K562 (cell line): ENCODE data around the gene HYAL3. TPM values are rescaled to one million over a fixed set of nuclear protein-coding genes. Genes with fewer than 3 reads are reported as not detected.

Source experiments
- ATAC-seq: fragments of 200-7000 bp; cut with Tn5 transposase; 3 replicates; pipeline ENCODE4 v1.9.1; 2020; ENCODE audit warnings: moderate library complexity
- BruUV-seq: library from RNA; stranded (reverse); fragments of 400-500 nt; replicated peaks from 2 replicates; lab custom pipeline; 2021; lab: Mats Ljungman, UMichigan
- CTCF ChIA-PET: fragments of 300-600 bp; formaldehyde crosslinking; extraction: SDS; loops from one replicate; lab custom pipeline; 2021; ENCODE audit warnings: low intra/inter-chr PET ratio; lab: Yijun Ruan, JAX
- POLR2A ChIA-PET: fragments of 300-600, 350-650 bp; sonication (Branson Sonifier 250); formaldehyde crosslinking; extraction: SDS; loops from one replicate; lab custom pipeline; 2021; ENCODE audit warnings: antibody characterized with exemption, inconsistent platforms; lab: Yijun Ruan, JAX
- DNase-seq, 4 experiments: peaks; one replicate each; pipeline versions ENCODE4 v3.0.0 to v3.0.0-alpha.2; 2011 to 2018; ENCODE audit warnings: low spot score in 3 of 4, mixed read lengths in 3 of 4; ENCODE audit errors: extremely low read depth in 1 of 4
- FAIRE-seq: peaks from 2 replicates; lab custom pipeline; 2011; peaks lifted over from hg19 to GRCh38; lab: Jason Lieb, UNC
- H2AFZ ChIP-seq: 2 replicates; pipeline ENCODE4 v1.6.0; 2011; ENCODE audit warnings: low read depth, low read length, control low read depth, inconsistent platforms
- H3K27ac ChIP-seq: fragments of 200-600 bp; 3 replicates; pipeline ENCODE4 v1.8.0; 2011; ENCODE audit warnings: low read depth, mild to moderate bottlenecking, control low read depth, inconsistent platforms, low read length, moderate library complexity, mixed read lengths; ENCODE audit errors: extremely low read depth
- H3K27me3 ChIP-seq, 2 experiments: fragments of 300-600 bp in 1 of 2; 2 replicates in 1 of 2; 3 replicates in 1 of 2; pipeline versions ENCODE4 v1.6.0 to v1.8.0; 2011; ENCODE audit warnings: inconsistent platforms in 2 of 2, low read length in 2 of 2, mild to moderate bottlenecking in 1 of 2, mixed read lengths in 1 of 2, moderate library complexity in 1 of 2; ENCODE audit not compliant: control insufficient read depth in 2 of 2, insufficient read depth in 2 of 2
- H3K36me3 ChIP-seq: fragments of 300-600 bp; 3 replicates; pipeline ENCODE4 v1.8.0; 2011; ENCODE audit warnings: mild to moderate bottlenecking, low read length, inconsistent platforms; ENCODE audit not compliant: control insufficient read depth, insufficient read depth
- H3K4me1 ChIP-seq, 2 experiments: fragments of 200-600 bp in 1 of 2; replicated peaks in 1 of 2; 2 replicates in 1 of 2; 3 replicates in 1 of 2; pipeline versions ENCODE4 v1.5.1 to v1.8.0; 2011; ENCODE audit warnings: inconsistent platforms in 2 of 2, low read length in 2 of 2, mild to moderate bottlenecking in 1 of 2, mixed read lengths in 1 of 2, moderate library complexity in 1 of 2; ENCODE audit not compliant: control insufficient read depth in 2 of 2, insufficient read depth in 2 of 2
- H3K4me2 ChIP-seq: 2 replicates; pipeline ENCODE4 v1.6.1; 2011; ENCODE audit warnings: low read length, control low read depth, inconsistent platforms, mixed read lengths; ENCODE audit not compliant: insufficient read depth
- H3K4me3 ChIP-seq: fragments of 200-600 bp; sonication (generic), shearing (Covaris generic); 2 replicates; pipeline ENCODE4 v1.5.1; 2016; ENCODE audit warnings: control low read depth, inconsistent platforms
- H3K79me2 ChIP-seq: fragments of 200-600 bp; 3 replicates; pipeline ENCODE4 v1.8.0; 2011; ENCODE audit warnings: low read length, inconsistent platforms; ENCODE audit not compliant: control insufficient read depth, insufficient read depth
- H3K9ac ChIP-seq, 2 experiments: 2 replicates each; pipeline versions ENCODE4 v1.6.0 to v1.6.1; 2011; ENCODE audit warnings: low read depth in 2 of 2, low read length in 2 of 2, control low read depth in 1 of 2, inconsistent platforms in 1 of 2, mild to moderate bottlenecking in 1 of 2, mixed read lengths in 1 of 2; ENCODE audit not compliant: insufficient read depth in 1 of 2
- H3K9me1 ChIP-seq: one replicate; pipeline ENCODE4 v1.6.0; 2011; ENCODE audit warnings: inconsistent platforms, mild to moderate bottlenecking, low read length, moderate library complexity; ENCODE audit not compliant: control insufficient read depth, insufficient read depth
- H3K9me3 ChIP-seq: replicated peaks from 2 replicates; pipeline ENCODE4 v1.5.1; 2011; ENCODE audit warnings: low read depth, low read length, inconsistent platforms; ENCODE audit not compliant: control insufficient read depth, insufficient read depth
- H4K20me1 ChIP-seq: replicated peaks from 2 replicates; pipeline ENCODE4 v1.6.1; 2011; ENCODE audit warnings: low read length, inconsistent platforms, mixed read lengths; ENCODE audit not compliant: control insufficient read depth, insufficient read depth
- KLF13 ChIP-seq: fragments of 450-650 bp; IDR thresholded peaks from 2 replicates; pipeline ENCODE4 v1.6.1; 2016; ENCODE audit warnings: missing genetic modification characterization, low read depth, mild to moderate bottlenecking, missing compliant biosample characterization, moderate library complexity, borderline replicate concordance
- KLF6 ChIP-seq: fragments of 250-450 bp; sonication (Bioruptor Pico); IDR thresholded peaks from 2 replicates; pipeline ENCODE4 v1.4.0; 2020; ENCODE audit warnings: mild to moderate bottlenecking, moderate library complexity, borderline replicate concordance
- MAFK ChIP-seq: IDR thresholded peaks from 2 replicates; pipeline ENCODE4 v1.6.1; 2011; ENCODE audit warnings: low read length, improper control_type of control experiment
- MEF2D ChIP-seq: conservative IDR thresholded peaks from 2 replicates; pipeline ENCODE4 v1.6.1; 2016; ENCODE audit warnings: low read depth, missing genetic modification characterization, missing compliant biosample characterization
- NCOA6 ChIP-seq: fragments of 450-650 bp; IDR thresholded peaks from 2 replicates; pipeline ENCODE4 v1.6.1; 2017; ENCODE audit warnings: mild to moderate bottlenecking
- NR2C2 ChIP-seq, 2 experiments: fragments of 200-800 bp in 1 of 2; sonication (Bioruptor generic) in 1 of 2; sonication (generic) in 1 of 2; formaldehyde crosslinking in 1 of 2; IDR thresholded peaks; 2 replicates each; pipeline versions ENCODE4 v1.6.1 to v1.8.0; 2016 to 2022; ENCODE audit warnings: mild to moderate bottlenecking in 1 of 2, missing compliant biosample characterization in 1 of 2, missing genetic modification characterization in 1 of 2, missing genetic modification reagents in 1 of 2
- POLR3G ChIP-seq: IDR thresholded peaks from 2 replicates; pipeline ENCODE4 v1.6.1; 2011; ENCODE audit not compliant: insufficient read length, insufficient replicate concordance; ENCODE audit errors: extremely low read depth
- PRMT5 ChIP-seq: sonication (generic); formaldehyde crosslinking; IDR thresholded peaks from 2 replicates; pipeline ENCODE4 v1.5.0; 2020; ENCODE audit warnings: missing genetic modification reagents
- SAFB ChIP-seq: fragments of 200-400 bp; formaldehyde crosslinking; IDR thresholded peaks from 2 replicates; pipeline ENCODE4 v1.6.1; 2017; ENCODE audit warnings: low read depth, low read length, borderline replicate concordance
- SMAD4 ChIP-seq: fragments of 250-450 bp; sonication (Bioruptor Pico); conservative IDR thresholded peaks from 2 replicates; pipeline ENCODE4 v1.8.0; 2021; ENCODE audit warnings: inconsistent platforms, mild to moderate bottlenecking, moderate library complexity
- TAF9B ChIP-seq: fragments of 450-650 bp; IDR thresholded peaks from 2 replicates; pipeline ENCODE4 v1.6.1; 2018; ENCODE audit warnings: mild to moderate bottlenecking; ENCODE audit not compliant: partially characterized antibody
- ZNF274 ChIP-seq: IDR thresholded peaks from 2 replicates; pipeline ENCODE4 v1.6.1; 2011; ENCODE audit warnings: low read depth, mild to moderate bottlenecking, low read length, moderate library complexity, borderline replicate concordance
- ZNF561 ChIP-seq: fragments of 450-650 bp; formaldehyde crosslinking; conservative IDR thresholded peaks from 2 replicates; pipeline ENCODE4 v1.4.0; 2020; ENCODE audit warnings: mild to moderate bottlenecking, moderate library complexity
- ZNF780A ChIP-seq: fragments of 250-450 bp; sonication (Bioruptor Pico); IDR thresholded peaks from 2 replicates; pipeline ENCODE4 v1.5.0; 2021; ENCODE audit warnings: mild to moderate bottlenecking
- WGBS: fragments of 100-300 bp; shearing (Covaris generic); methylation state at CpG from one replicate; pipeline ENCODE4 v1.1.6; 2016; ENCODE audit warnings: low coverage, mixed read lengths; ENCODE audit not compliant: insufficient coverage; ENCODE audit errors: missing lambda C conversion rate; 5-methylcytosine and 5-hydroxymethylcytosine counted together
- in situ Hi-C: fragments of 300-500 bp; cut with MboI; formaldehyde crosslinking; loops from 4 replicates; pipeline ENCODE4 v1.15.0; 2018; ENCODE audit warnings: inconsistent platforms, mixed read lengths
- intact Hi-C: fragments of 100-400 bp; cut with micrococcal nuclease; formaldehyde crosslinking; loops from 2 replicates; pipeline ENCODE4 v1.14.2; 2022
- polyA plus RNA-seq, 8 experiments: library from polyadenylated mRNA; depleted of rRNA in 4 of 8; stranded (reverse) in 5 of 8; unstranded in 3 of 8; fragments of >200 nt; fragmentation: Nextera tagmentation in 2 of 8; fragmentation: Illumina TruSeq in 1 of 8; extraction: Ambion mirVana in 2 of 8; extraction: Trizol in 1 of 8; gene quantifications; 2 replicates each; pipeline versions ENCODE4 v1.2.1 to v1.2.3, GENCODE V29; 2011 to 2014; ENCODE audit warnings: inconsistent platforms in 1 of 8, missing spikeins in 1 of 8
- total RNA-seq, 7 experiments: library from RNA; depleted of rRNA in 6 of 7; stranded (reverse); fragments of >200 nt in 6 of 7; fragmentation: Illumina TruSeq in 2 of 7; extraction: Trizol in 2 of 7; gene quantifications; 2 replicates each; pipeline versions ENCODE4 v1.2.1 to v1.2.3, GENCODE V29; 2011 to 2021; ENCODE audit warnings: low replicate concordance in 1 of 7
- TF ChIP-seq, protein P1 (sequence below): fragments of 250-450 bp; sonication (Bioruptor Pico); IDR thresholded peaks from 2 replicates; pipeline ENCODE4 v1.8.0; 2022; ENCODE audit warnings: moderate library complexity, mild to moderate bottlenecking, inconsistent platforms
- TF ChIP-seq, protein P2 (sequence below): sonication (generic); formaldehyde crosslinking; IDR thresholded peaks from 2 replicates; pipeline ENCODE4 v1.8.1; 2023; ENCODE audit warnings: mild to moderate bottlenecking, missing genetic modification reagents
- TF ChIP-seq, protein P3 (sequence below), 3 experiments: fragments of 200-800 bp in 1 of 3; fragments of 250-450 bp in 1 of 3; fragments of 450-650 bp in 1 of 3; sonication (Bioruptor Pico) in 1 of 3; sonication (Bioruptor generic) in 1 of 3; formaldehyde crosslinking in 1 of 3; IDR thresholded peaks; 2 replicates each; pipeline versions ENCODE4 v1.6.1 to v1.8.0; 2016 to 2022; ENCODE audit warnings: mild to moderate bottlenecking in 2 of 3, missing genetic modification characterization in 2 of 3, missing compliant biosample characterization in 1 of 3, moderate library complexity in 1 of 3

HYAL3 gene
- total and polyA plus RNA-seq, 9 of the 15 experiments (the other 6 are each of a cell fraction or from before 2014, with no cell fraction given): 0.38 to 9.1 (median 6.8) TPM

DNA sequence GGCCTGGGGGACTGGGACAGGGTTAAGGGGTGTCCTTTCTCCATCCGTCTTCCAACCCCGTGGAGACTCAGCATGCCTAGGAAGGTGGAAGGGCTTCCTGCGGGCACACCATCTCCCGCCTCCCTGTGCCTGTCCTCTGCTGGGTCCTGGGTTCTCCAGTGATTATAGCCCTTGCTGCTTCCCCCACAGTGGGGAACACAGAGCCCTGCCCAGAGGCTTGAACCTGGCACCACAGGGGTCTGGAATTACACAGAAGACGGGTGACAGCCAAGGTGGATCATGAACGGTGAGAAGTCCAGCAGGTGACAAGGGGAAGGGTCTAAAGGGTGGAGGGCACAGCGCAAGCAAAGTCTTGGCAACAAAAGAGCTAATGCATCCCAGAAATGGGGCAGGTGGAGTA is 36.4 kb downstream of the HYAL3 start:
- Histone ChIP-seq H3K36me3 (peaks cover 6% of the 10 kb centered on the region; the same call in 1 of the 3 replicates), H3K4me1 (peaks cover 6 to 50% of the 10 kb centered on the region in 2 experiments; a peak in 4 of 5 replicates), H3K4me2 (no peak overlapping the region), H2AFZ (no peak overlapping the region), H3K9me3 (0 out of 2 replicates have a peak, but pooled peaks cover under 1% of the 10 kb centered on the region), H3K27ac (no peak overlapping the region), H4K20me1 (no peaks in the 10 kb centered on the region), H3K4me3 (no peak overlapping the region), H3K79me2 (peaks cover 3% of the 10 kb centered on the region; the same call in 1 of the 3 replicates), H3K9me1 (no peaks in the 10 kb centered on the region), H3K9ac (no peak overlapping the region), H3K27me3 (no peaks in the 10 kb centered on the region)
- no peak for ATAC-seq
- FAIRE-seq: no peak
- no TSS peak for BruUV-seq
- DNase-seq: no peak
- intact Hi-C loops (no loop called here), in situ Hi-C loops (no loop called here)
- CTCF ChIA-PET: no interaction called here
- WGBS: 63% methylated on average over 3 of the region's 7 CpGs
- POLR2A ChIA-PET: interaction anchor here (0.6 to 1.5 kb wide), 3 partner anchors 28 to 304 kb away, joined by 3 to 4 read pairs (median 3); no protein-coding TSS in a partner anchor
- TF ChIP-seq, protein P1, sequence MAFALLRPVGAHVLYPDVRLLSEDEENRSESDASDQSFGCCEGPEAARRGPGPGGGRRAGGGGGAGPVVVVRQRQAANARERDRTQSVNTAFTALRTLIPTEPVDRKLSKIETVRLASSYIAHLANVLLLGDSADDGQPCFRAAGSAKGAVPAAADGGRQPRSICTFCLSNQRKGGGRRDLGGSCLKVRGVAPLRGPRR (CRISPR knock-in tag): no peak
- no peak for TF ChIP-seq TAF9B
- no peak for TF ChIP-seq MAFK
- TF ChIP-seq NR2C2 (CRISPR knock-in tag; IDR thresholded peaks at IDR 0.05): no peak
- no peak for TF ChIP-seq NR2C2 (tag; IDR thresholded peaks at IDR 0.05)
- no peak for TF ChIP-seq NCOA6
- TF ChIP-seq SMAD4 (CRISPR knock-in tag): no peak
- no peak for TF ChIP-seq ZNF274
- no peak for TF ChIP-seq SAFB
- no peak for TF ChIP-seq ZNF561 (CRISPR knock-in tag)
- TF ChIP-seq, protein P2, sequence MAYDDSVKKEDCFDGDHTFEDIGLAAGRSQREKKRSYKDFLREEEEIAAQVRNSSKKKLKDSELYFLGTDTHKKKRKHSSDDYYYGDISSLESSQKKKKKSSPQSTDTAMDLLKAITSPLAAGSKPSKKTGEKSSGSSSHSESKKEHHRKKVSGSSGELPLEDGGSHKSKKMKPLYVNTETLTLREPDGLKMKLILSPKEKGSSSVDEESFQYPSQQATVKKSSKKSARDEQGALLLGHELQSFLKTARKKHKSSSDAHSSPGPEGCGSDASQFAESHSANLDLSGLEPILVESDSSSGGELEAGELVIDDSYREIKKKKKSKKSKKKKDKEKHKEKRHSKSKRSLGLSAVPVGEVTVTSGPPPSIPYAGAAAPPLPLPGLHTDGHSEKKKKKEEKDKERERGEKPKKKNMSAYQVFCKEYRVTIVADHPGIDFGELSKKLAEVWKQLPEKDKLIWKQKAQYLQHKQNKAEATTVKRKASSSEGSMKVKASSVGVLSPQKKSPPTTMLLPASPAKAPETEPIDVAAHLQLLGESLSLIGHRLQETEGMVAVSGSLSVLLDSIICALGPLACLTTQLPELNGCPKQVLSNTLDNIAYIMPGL (CRISPR knock-in tag): no peak
- TF ChIP-seq KLF13: no peak
- no peak for TF ChIP-seq MEF2D (tag)
- TF ChIP-seq POLR3G: no peak
- no peak for TF ChIP-seq PRMT5 (CRISPR knock-in tag)
- TF ChIP-seq, protein P3, sequence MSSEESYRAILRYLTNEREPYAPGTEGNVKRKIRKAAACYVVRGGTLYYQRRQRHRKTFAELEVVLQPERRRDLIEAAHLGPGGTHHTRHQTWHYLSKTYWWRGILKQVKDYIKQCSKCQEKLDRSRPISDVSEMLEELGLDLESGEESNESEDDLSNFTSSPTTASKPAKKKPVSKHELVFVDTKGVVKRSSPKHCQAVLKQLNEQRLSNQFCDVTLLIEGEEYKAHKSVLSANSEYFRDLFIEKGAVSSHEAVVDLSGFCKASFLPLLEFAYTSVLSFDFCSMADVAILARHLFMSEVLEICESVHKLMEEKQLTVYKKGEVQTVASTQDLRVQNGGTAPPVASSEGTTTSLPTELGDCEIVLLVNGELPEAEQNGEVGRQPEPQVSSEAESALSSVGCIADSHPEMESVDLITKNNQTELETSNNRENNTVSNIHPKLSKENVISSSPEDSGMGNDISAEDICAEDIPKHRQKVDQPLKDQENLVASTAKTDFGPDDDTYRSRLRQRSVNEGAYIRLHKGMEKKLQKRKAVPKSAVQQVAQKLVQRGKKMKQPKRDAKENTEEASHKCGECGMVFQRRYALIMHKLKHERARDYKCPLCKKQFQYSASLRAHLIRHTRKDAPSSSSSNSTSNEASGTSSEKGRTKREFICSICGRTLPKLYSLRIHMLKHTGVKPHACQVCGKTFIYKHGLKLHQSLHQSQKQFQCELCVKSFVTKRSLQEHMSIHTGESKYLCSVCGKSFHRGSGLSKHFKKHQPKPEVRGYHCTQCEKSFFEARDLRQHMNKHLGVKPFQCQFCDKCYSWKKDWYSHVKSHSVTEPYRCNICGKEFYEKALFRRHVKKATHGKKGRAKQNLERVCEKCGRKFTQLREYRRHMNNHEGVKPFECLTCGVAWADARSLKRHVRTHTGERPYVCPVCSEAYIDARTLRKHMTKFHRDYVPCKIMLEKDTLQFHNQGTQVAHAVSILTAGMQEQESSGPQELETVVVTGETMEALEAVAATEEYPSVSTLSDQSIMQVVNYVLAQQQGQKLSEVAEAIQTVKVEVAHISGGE (CRISPR knock-in tag; IDR thresholded peaks at IDR 0.05): no peak
- no peak for TF ChIP-seq ZNF780A (CRISPR knock-in tag)
- no peak for TF ChIP-seq KLF6 (CRISPR knock-in tag)
